Activated CD4-positive, alpha-beta T cell treated with anti-CD3 and anti-CD28 coated beads, Interleukin-10, Interleukin-2, amounts not matched to agents 100 ng/mL and 50 ng/mL, durations not matched to agents 16 hours and 8 hours (primary cell): ENCODE measurements around the gene AKT2.

Source experiments
- DNase-seq: peaks from one replicate; pipeline ENCODE4 v3.0.0-alpha.2; 2020

The AKT2 gene

GRCh38 chr19:40271706-40272105 is 13.4 kb downstream of the AKT2 start:
- DNase-seq = no peak

- no peak for DNase-seq
These were observed 14.6 kb downstream of the AKT2 start for GRCh38 chr19:40270362-40271089.

- no peak for DNase-seq
These were observed 15.8 kb downstream of the AKT2 start for GRCh38 chr19:40269216-40269940.

GRCh38 chr19:40267601-40267997 is 17.5 kb downstream of the AKT2 start:
- no peak for DNase-seq

- no peak for DNase-seq
These were observed 18.1 kb downstream of the AKT2 start for GRCh38 chr19:40266912-40267600.

- DNase-seq = no peak
These were observed 19.0 kb downstream of the AKT2 start for GRCh38 chr19:40266119-40266518.

- no peak for DNase-seq
These were observed 19.4 kb downstream of the AKT2 start for GRCh38 chr19:40265763-40266099.

- DNase-seq = no peak
These were observed 19.9 kb downstream of the AKT2 start for GRCh38 chr19:40265055-40265762.

GRCh38 chr19:40264314-40265054 is 20.7 kb downstream of the AKT2 start:
- no peak for DNase-seq

GRCh38 chr19:40263440-40264313 is 21.5 kb downstream of the AKT2 start:
- no peak for DNase-seq

GRCh38 chr19:40262422-40262821 is 22.7 kb downstream of the AKT2 start:
- no peak for DNase-seq

- no peak for DNase-seq
These were observed 23.5 kb downstream of the AKT2 start for GRCh38 chr19:40261631-40262030.

GRCh38 chr19:40257096-40257517 is 28.0 kb downstream of the AKT2 start:
- no peak for DNase-seq

GRCh38 chr19:40256512-40256911 is 28.6 kb downstream of the AKT2 start:
- DNase-seq = no peak

- no peak for DNase-seq
These were observed 29.5 kb downstream of the AKT2 start for GRCh38 chr19:40255619-40256166.

GRCh38 chr19:40254714-40255418 is 30.3 kb downstream of the AKT2 start:
- DNase-seq = no peak

- DNase-seq = no peak
These were observed 31.5 kb downstream of the AKT2 start for GRCh38 chr19:40253611-40254092.

- DNase-seq = no peak
These were observed 32.8 kb downstream of the AKT2 start for GRCh38 chr19:40252395-40252794.

- DNase-seq = no peak
These were observed 33.2 kb downstream of the AKT2 start for GRCh38 chr19:40251991-40252390.

GRCh38 chr19:40251244-40251643 is 33.9 kb downstream of the AKT2 start:
- DNase-seq = no peak
